OCI-LY1 (cell line): ENCODE data around the gene NID2.

Experiments
- H2AFZ ChIP-seq: fragments of 200-600 bp; sonication (generic), shearing (Covaris generic); 2 replicates; pipeline ENCODE4 v1.6.0; 2014; ENCODE audit warnings: antibody characterized with exemption, mild to moderate bottlenecking, low read length
- H3F3A ChIP-seq: fragments of 200-600 bp; sonication (generic), shearing (Covaris generic); 2 replicates; pipeline ENCODE4 v1.6.0; 2014; ENCODE audit warnings: mild to moderate bottlenecking, antibody characterized with exemption, low read length, moderate library complexity; ENCODE audit not compliant: insufficient read depth
- H3K27ac ChIP-seq: fragments of 200-600 bp; sonication (generic); 2 replicates; pipeline ENCODE4 v1.5.1; 2014; ENCODE audit warnings: low read length, mixed run types, mild to moderate bottlenecking, low read depth; ENCODE audit not compliant: poor library complexity, severe bottlenecking
- H3K27me3 ChIP-seq: fragments of 200-600 bp; sonication (generic); 2 replicates; pipeline ENCODE4 v1.6.0; 2014; ENCODE audit warnings: antibody characterized with exemption, mild to moderate bottlenecking, low read length, moderate library complexity; ENCODE audit not compliant: insufficient read depth
- H3K36me3 ChIP-seq: fragments of 200-600 bp; sonication (generic); 2 replicates; pipeline ENCODE4 v1.6.1; 2014; ENCODE audit warnings: mild to moderate bottlenecking, antibody characterized with exemption, low read length, moderate library complexity, mixed read lengths; ENCODE audit not compliant: insufficient read depth
- H3K4me1 ChIP-seq: fragments of 200-600 bp; sonication (generic); 2 replicates; pipeline ENCODE4 v1.5.1; 2014; ENCODE audit warnings: mild to moderate bottlenecking, low read length, moderate library complexity; ENCODE audit not compliant: insufficient read depth, severe bottlenecking
- H3K4me2 ChIP-seq: fragments of 200-600 bp; sonication (generic), shearing (Covaris generic); 2 replicates; pipeline ENCODE4 v1.6.1; 2014; ENCODE audit warnings: low read length
- H3K4me3 ChIP-seq: fragments of 200-600 bp; sonication (generic); 2 replicates; pipeline ENCODE4 v1.5.1; 2014; ENCODE audit warnings: low read length, low read depth, mild to moderate bottlenecking, mixed read lengths; ENCODE audit not compliant: poor library complexity, severe bottlenecking
- H3K79me2 ChIP-seq: fragments of 200-600 bp; shearing (Covaris generic); 2 replicates; pipeline ENCODE4 v1.6.1; 2016; ENCODE audit warnings: mixed run types, low read length, mixed read lengths; ENCODE audit not compliant: insufficient read depth
- H3K9ac ChIP-seq: fragments of 200-600 bp; sonication (generic), shearing (Covaris generic); 2 replicates; pipeline ENCODE4 v1.6.1; 2014; ENCODE audit warnings: mild to moderate bottlenecking, low read length, mixed read lengths
- H3K9me2 ChIP-seq: fragments of 200-600 bp; sonication (generic), shearing (Covaris generic); 2 replicates; pipeline ENCODE4 v1.6.1; 2014; ENCODE audit warnings: low read depth, mild to moderate bottlenecking, low read length, mixed read lengths
- H3K9me3 ChIP-seq: fragments of 200-600 bp; shearing (Covaris generic); 2 replicates; pipeline ENCODE4 v1.6.1; 2014; ENCODE audit warnings: low read length, mixed read lengths
- H4K20me1 ChIP-seq: fragments of 200-600 bp; sonication (generic), shearing (Covaris generic); 2 replicates; pipeline ENCODE4 v1.6.0; 2016; ENCODE audit warnings: mild to moderate bottlenecking, low read length; ENCODE audit not compliant: insufficient read depth
- CTCF ChIP-seq: fragments of 200-600 bp; sonication (generic), shearing (Covaris generic); IDR thresholded peaks from 2 replicates; pipeline ENCODE4 v1.5.1; 2017; ENCODE audit warnings: mild to moderate bottlenecking, antibody characterized with exemption, low read length, moderate library complexity, mixed read lengths
- EZH2 ChIP-seq: fragments of 200-600 bp; sonication (generic), shearing (Covaris generic); IDR thresholded peaks from 2 replicates; pipeline ENCODE4 v1.8.0; 2017; ENCODE audit warnings: borderline replicate concordance, mixed run types, mild to moderate bottlenecking, antibody characterized with exemption, low read length, moderate library complexity, mixed read lengths

Gene NID2

DNA sequence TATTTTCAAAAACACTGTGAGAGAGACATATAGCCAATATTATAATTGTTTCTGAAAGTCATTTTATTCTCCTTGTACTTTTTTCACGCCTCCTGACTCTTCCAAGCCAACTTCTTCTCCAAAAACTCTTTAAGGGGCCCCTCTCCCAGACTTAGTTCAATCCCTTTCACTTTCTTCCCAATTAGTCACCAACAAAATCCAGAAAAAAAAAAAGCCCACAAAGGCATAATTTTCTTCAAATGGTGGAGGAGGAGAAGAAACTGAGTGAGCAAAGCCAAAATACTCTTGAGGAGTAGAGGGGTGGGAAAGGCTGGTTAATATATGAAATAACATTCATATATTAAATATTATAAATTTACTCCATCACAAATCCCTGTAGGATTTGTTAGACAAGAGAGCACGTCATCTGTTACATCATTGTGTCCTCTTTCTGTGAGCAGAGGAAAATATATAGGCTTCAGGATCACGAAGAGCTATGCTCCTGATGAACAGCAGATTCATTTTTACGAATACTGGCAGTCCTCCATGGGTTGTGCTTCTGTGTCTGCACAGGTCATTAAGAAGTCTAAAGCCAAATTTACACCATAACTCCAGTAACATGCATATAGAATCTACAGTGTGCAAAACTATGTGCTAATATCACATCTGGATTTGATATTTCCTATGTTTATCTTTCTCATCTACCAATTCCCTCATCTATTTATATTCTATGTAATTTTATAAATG, 25.9 kb upstream of the NID2 start:
- no peaks in the 10 kb centered on the region for H3F3A ChIP-seq

DNA sequence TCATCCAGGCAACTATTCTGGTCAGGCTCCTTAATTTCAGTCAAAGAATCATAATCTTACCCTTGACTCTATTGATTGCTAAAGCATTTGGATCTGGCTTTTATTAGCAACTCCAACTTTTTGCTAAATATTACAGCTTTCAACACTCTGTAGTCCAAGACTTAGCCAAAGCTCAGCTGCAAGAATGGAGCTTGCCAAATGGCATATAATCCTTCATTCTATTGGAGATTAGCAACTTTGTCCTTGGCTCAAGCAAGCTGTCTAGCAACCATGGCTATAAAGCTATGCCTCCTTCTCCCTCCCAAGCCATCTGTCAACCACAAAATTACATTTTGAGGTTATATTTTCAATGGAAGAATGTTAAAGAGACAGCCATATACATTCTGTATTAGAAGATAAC, 23.1 kb upstream of the NID2 start:
- TF ChIP-seq CTCF (no peak), EZH2 (no peak)
- Histone ChIP-seq H4K20me1 (no peaks in the 10 kb centered on the region), H3K9me3 (no peaks in the 10 kb centered on the region), H3F3A (no peaks in the 10 kb centered on the region), H3K4me2 (no peak overlapping the region), H3K27me3 (no peaks in the 10 kb centered on the region), H3K4me1 (no peaks in the 10 kb centered on the region), H3K27ac (no peak overlapping the region), H3K4me3 (no peak overlapping the region), H3K9ac (no peak overlapping the region), H3K36me3 (no peaks in the 10 kb centered on the region), H2AFZ (no peak overlapping the region), H3K79me2 (no peaks in the 10 kb centered on the region), H3K9me2 (no peaks in the 10 kb centered on the region)

More for the DNA sequence above, 25.9 kb upstream of the NID2 start:
- Histone ChIP-seq H3K4me1 (no peaks in the 10 kb centered on the region), H3K36me3 (no peaks in the 10 kb centered on the region), H3K27ac (no peak overlapping the region), H3K9me3 (no peaks in the 10 kb centered on the region), H3K4me3 (no peak overlapping the region), H3K9me2 (no peaks in the 10 kb centered on the region), H3K79me2 (no peaks in the 10 kb centered on the region), H3K9ac (no peak overlapping the region), H4K20me1 (no peaks in the 10 kb centered on the region), H2AFZ (no peak overlapping the region), H3K4me2 (no peak overlapping the region), H3K27me3 (no peaks in the 10 kb centered on the region)
- no peak for TF ChIP-seq CTCF
- TF ChIP-seq EZH2 = no peak

- no peak overlapping the region for H3K9ac ChIP-seq
- H4K20me1 ChIP-seq = no peaks in the 10 kb centered on the region
- no peaks in the 10 kb centered on the region for H3K9me2 ChIP-seq
- TF ChIP-seq EZH2 = no peak
- no peaks in the 10 kb centered on the region for H3K9me3 ChIP-seq
- H3K27ac ChIP-seq = no peak overlapping the region
- H3F3A ChIP-seq = no peaks in the 10 kb centered on the region
- no peak overlapping the region for H2AFZ ChIP-seq
- H3K27me3 ChIP-seq = no peaks in the 10 kb centered on the region
- no peak overlapping the region for H3K4me3 ChIP-seq
- no peak overlapping the region for H3K4me2 ChIP-seq
- H3K4me1 ChIP-seq = no peaks in the 10 kb centered on the region
- H3K79me2 ChIP-seq = no peaks in the 10 kb centered on the region
- H3K36me3 ChIP-seq = no peaks in the 10 kb centered on the region
Observed at GRCh38 chr14:52090936-52091335, 22.1 kb upstream of the NID2 start.

GRCh38 chr14:52089218-52089617, 20.4 kb upstream of the NID2 start:
- TF ChIP-seq EZH2 (no peak), CTCF (no peak)
- no peak overlapping the region for H3K27ac ChIP-seq
- H3K9me3 ChIP-seq = no peaks in the 10 kb centered on the region
- H3K79me2 ChIP-seq = no peaks in the 10 kb centered on the region
- H3K4me1 ChIP-seq = no peaks in the 10 kb centered on the region
- no peaks in the 10 kb centered on the region for H3K36me3 ChIP-seq
- no peaks in the 10 kb centered on the region for H3K27me3 ChIP-seq
- H4K20me1 ChIP-seq = no peaks in the 10 kb centered on the region
- H3F3A ChIP-seq = no peaks in the 10 kb centered on the region
- no peak overlapping the region for H2AFZ ChIP-seq
- H3K4me2 ChIP-seq = no peak overlapping the region
- no peaks in the 10 kb centered on the region for H3K9me2 ChIP-seq
- H3K4me3 ChIP-seq = no peak overlapping the region
- H3K9ac ChIP-seq = no peak overlapping the region
